Breast epithelium (tissue), 3 donors: ENCODE results near the gene PARP1.

ENCODE experiments used
- CTCF ChIP-seq, 3 donors: fragments of 450-650 bp; IDR thresholded peaks; one replicate each; pipeline ENCODE4 v1.5.1; 2016 to 2017; ENCODE audit warnings: antibody characterized with exemption in 3 of 3, mild to moderate bottlenecking in 3 of 3, moderate library complexity in 3 of 3
- POLR2AphosphoS5 ChIP-seq, 3 donors: sonication (generic); formaldehyde crosslinking; IDR thresholded peaks; one replicate each; pipeline ENCODE4 v1.6.1; 2017; ENCODE audit warnings: antibody characterized with exemption in 3 of 3

- TF ChIP-seq POLR2AphosphoS5 (IDR thresholded peaks at IDR 0.05) (no peak), CTCF (IDR thresholded peaks at IDR 0.05) (no peak)
These were observed 43.9 kb downstream of the PARP1 start for GRCh38 chr1:226363801-226364513.
